Cardiac muscle cell (in vitro differentiated cells and primary cell): Measurements from ENCODE around the gene GAS5. TPM values are rescaled to one million over a fixed set of nuclear protein-coding genes. Genes with fewer than 3 reads are reported as not detected.

Experiments
- DNase-seq, 2 donors: peaks; one replicate each; pipeline versions ENCODE4 v3.0.0 to v3.0.0-alpha.2; 2010 to 2017; ENCODE audit warnings: low read depth in 1 of 2, low spot score in 1 of 2
- H3K27ac ChIP-seq: fragments of 200-600 bp; sonication (generic); 2 replicates; pipeline ENCODE4 v1.5.1; 2016
- H3K27me3 ChIP-seq: fragments of 200-600 bp; sonication (generic); 2 replicates; pipeline ENCODE4 v1.6.0; 2016; ENCODE audit warnings: control low read depth
- H3K36me3 ChIP-seq: fragments of 200-600 bp; sonication (generic); 2 replicates; pipeline ENCODE4 v1.5.1; 2016; ENCODE audit warnings: control low read depth
- H3K4me1 ChIP-seq: fragments of 200-600 bp; sonication (generic); 2 replicates; pipeline ENCODE4 v1.8.1; 2017; ENCODE audit warnings: low read depth, mild to moderate bottlenecking, mixed run types
- H3K4me3 ChIP-seq: fragments of 200-600 bp; sonication (generic); 2 replicates; pipeline ENCODE4 v1.5.1; 2016; ENCODE audit warnings: mild to moderate bottlenecking
- H3K9me3 ChIP-seq: fragments of 200-600 bp; sonication (generic); 2 replicates; pipeline ENCODE4 v1.5.1; 2017; ENCODE audit warnings: low read depth, mild to moderate bottlenecking, control low read depth
- CTCF ChIP-seq: IDR thresholded peaks from 2 replicates; pipeline ENCODE4 v1.5.1; 2012; ENCODE audit warnings: low read depth, mild to moderate bottlenecking, low read length
- polyA plus RNA-seq: library from polyadenylated mRNA; unstranded; fragments of >200 nt; fragmentation: Nextera tagmentation; extraction: Ambion mirVana; gene quantifications from 2 replicates; pipeline ENCODE4 v1.2.1, GENCODE V29; 2016
- total RNA-seq: library from RNA; depleted of rRNA; stranded (reverse); fragments of >200 nt; gene quantifications from 2 replicates; pipeline ENCODE4 v1.2.3, GENCODE V29; 2016

Gene GAS5
- total and polyA plus RNA-seq, 2 experiments from 2014 or later: 158 to 350 TPM

- TF ChIP-seq CTCF: no peak
- peak in 1 of 2 donors; percentile 87 for DNase-seq
- no peaks in the 10 kb centered on the region for H3K9me3 ChIP-seq
- H3K36me3 ChIP-seq: peaks cover 22% of the 10 kb centered on the region
- H3K27ac ChIP-seq: peak overlapping the region; percentile 24
- no peaks in the 10 kb centered on the region for H3K27me3 ChIP-seq
- H3K4me3 ChIP-seq: no peak overlapping the region
- no peaks in the 10 kb centered on the region for H3K4me1 ChIP-seq
Measured at GRCh38 chr1:173853074-173853473, 14.7 kb downstream of the GAS5 start.

GRCh38 chr1:173852105-173852504 is 15.7 kb downstream of the GAS5 start:
- H3K27ac ChIP-seq: no peak overlapping the region
- no peaks in the 10 kb centered on the region for H3K4me1 ChIP-seq
- no peaks in the 10 kb centered on the region for H3K27me3 ChIP-seq
- no peak for TF ChIP-seq CTCF
- H3K36me3 ChIP-seq: peaks cover 17% of the 10 kb centered on the region
- DNase-seq: no peak
- H3K4me3 ChIP-seq: no peak overlapping the region
- no peaks in the 10 kb centered on the region for H3K9me3 ChIP-seq

GRCh38 chr1:173832748-173833147 is 35.0 kb downstream of the GAS5 start:
- Histone ChIP-seq H3K27ac (no peak overlapping the region), H3K4me1 (no peaks in the 10 kb centered on the region), H3K4me3 (no peak overlapping the region), H3K27me3 (no peaks in the 10 kb centered on the region), H3K9me3 (no peaks in the 10 kb centered on the region), H3K36me3 (peaks cover 32% of the 10 kb centered on the region)
- no peak for DNase-seq
- no peak for TF ChIP-seq CTCF

GRCh38 chr1:173827611-173828010 is 40.2 kb downstream of the GAS5 start:
- DNase-seq: no peak
- H3K4me3 ChIP-seq: no peak overlapping the region
- no peaks in the 10 kb centered on the region for H3K9me3 ChIP-seq

GRCh38 chr1:173824315-173825081 is 43.3 kb downstream of the GAS5 start, which contains the start of the genes CENPL and DARS2:
Gene CENPL (minus strand): TSS chr1:173824883. CDS start chr1:173811299, 13,584 bp downstream.
Gene DARS2 (plus strand): TSS chr1:173824673. CDS start chr1:173825230, 557 bp downstream.
- TF ChIP-seq CTCF: no peak
- DNase-seq: peak; percentile 97 to 99
- Histone ChIP-seq H3K4me3 (peak within 1 kb of the TSS; percentile 54), H3K4me1 (peaks cover 8% of the 10 kb centered on the region), H3K27ac (peak within 1 kb of the TSS; percentile 97), H3K36me3 (no peaks in the 10 kb centered on the region), H3K27me3 (no peaks in the 10 kb centered on the region), H3K9me3 (no peaks in the 10 kb centered on the region)

More at GRCh38 chr1:173827611-173828010, 40.2 kb downstream of the GAS5 start:
- no peak for TF ChIP-seq CTCF
- Histone ChIP-seq H3K4me1 (peaks cover 8% of the 10 kb centered on the region), H3K36me3 (peaks cover 9% of the 10 kb centered on the region), H3K27ac (no peak overlapping the region), H3K27me3 (no peaks in the 10 kb centered on the region)
